ENCODE results near the gene AARSD1. TPM values are rescaled to one million over a fixed set of nuclear protein-coding genes. Genes with fewer than 3 reads are reported as not detected.

Gene AARSD1
- total and polyA plus RNA-seq, 2 experiments from 2014 or later, result 25.7 to 74.4 TPM

DNA sequence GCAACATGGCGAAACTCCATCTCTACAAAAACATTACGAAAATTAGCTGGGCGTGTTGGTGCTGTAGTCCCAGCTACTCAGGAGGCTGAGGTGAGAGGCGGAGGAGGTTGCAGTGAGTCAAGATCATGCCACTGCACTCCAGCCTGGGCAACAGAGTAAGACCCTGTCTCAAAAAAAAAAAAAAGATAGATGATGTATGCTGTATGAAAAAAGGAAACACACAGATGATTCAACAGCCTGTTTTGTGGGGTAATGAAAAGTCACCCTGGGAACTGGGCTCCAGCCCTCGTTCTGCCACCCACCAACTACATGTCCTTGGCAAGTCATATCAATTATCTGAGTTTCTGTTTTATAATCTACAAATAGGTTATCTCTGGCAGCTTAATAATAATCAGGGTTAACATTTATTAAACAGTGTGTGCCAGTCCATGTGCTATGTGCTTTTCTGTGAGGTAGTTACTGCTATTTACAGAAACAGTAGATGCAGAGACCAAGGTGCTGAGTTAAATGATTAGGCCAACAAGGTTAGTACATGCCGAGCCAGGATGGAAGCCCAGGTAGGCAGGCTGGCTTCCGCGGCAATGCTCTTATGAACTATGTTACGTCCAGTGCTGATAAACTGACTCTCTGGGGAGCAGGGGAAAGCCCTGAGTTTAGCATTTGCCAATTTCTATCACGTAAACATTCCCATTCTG is 62.6 kb downstream of the AARSD1 start (continued):
- TF ChIP-seq, protein P1, sequence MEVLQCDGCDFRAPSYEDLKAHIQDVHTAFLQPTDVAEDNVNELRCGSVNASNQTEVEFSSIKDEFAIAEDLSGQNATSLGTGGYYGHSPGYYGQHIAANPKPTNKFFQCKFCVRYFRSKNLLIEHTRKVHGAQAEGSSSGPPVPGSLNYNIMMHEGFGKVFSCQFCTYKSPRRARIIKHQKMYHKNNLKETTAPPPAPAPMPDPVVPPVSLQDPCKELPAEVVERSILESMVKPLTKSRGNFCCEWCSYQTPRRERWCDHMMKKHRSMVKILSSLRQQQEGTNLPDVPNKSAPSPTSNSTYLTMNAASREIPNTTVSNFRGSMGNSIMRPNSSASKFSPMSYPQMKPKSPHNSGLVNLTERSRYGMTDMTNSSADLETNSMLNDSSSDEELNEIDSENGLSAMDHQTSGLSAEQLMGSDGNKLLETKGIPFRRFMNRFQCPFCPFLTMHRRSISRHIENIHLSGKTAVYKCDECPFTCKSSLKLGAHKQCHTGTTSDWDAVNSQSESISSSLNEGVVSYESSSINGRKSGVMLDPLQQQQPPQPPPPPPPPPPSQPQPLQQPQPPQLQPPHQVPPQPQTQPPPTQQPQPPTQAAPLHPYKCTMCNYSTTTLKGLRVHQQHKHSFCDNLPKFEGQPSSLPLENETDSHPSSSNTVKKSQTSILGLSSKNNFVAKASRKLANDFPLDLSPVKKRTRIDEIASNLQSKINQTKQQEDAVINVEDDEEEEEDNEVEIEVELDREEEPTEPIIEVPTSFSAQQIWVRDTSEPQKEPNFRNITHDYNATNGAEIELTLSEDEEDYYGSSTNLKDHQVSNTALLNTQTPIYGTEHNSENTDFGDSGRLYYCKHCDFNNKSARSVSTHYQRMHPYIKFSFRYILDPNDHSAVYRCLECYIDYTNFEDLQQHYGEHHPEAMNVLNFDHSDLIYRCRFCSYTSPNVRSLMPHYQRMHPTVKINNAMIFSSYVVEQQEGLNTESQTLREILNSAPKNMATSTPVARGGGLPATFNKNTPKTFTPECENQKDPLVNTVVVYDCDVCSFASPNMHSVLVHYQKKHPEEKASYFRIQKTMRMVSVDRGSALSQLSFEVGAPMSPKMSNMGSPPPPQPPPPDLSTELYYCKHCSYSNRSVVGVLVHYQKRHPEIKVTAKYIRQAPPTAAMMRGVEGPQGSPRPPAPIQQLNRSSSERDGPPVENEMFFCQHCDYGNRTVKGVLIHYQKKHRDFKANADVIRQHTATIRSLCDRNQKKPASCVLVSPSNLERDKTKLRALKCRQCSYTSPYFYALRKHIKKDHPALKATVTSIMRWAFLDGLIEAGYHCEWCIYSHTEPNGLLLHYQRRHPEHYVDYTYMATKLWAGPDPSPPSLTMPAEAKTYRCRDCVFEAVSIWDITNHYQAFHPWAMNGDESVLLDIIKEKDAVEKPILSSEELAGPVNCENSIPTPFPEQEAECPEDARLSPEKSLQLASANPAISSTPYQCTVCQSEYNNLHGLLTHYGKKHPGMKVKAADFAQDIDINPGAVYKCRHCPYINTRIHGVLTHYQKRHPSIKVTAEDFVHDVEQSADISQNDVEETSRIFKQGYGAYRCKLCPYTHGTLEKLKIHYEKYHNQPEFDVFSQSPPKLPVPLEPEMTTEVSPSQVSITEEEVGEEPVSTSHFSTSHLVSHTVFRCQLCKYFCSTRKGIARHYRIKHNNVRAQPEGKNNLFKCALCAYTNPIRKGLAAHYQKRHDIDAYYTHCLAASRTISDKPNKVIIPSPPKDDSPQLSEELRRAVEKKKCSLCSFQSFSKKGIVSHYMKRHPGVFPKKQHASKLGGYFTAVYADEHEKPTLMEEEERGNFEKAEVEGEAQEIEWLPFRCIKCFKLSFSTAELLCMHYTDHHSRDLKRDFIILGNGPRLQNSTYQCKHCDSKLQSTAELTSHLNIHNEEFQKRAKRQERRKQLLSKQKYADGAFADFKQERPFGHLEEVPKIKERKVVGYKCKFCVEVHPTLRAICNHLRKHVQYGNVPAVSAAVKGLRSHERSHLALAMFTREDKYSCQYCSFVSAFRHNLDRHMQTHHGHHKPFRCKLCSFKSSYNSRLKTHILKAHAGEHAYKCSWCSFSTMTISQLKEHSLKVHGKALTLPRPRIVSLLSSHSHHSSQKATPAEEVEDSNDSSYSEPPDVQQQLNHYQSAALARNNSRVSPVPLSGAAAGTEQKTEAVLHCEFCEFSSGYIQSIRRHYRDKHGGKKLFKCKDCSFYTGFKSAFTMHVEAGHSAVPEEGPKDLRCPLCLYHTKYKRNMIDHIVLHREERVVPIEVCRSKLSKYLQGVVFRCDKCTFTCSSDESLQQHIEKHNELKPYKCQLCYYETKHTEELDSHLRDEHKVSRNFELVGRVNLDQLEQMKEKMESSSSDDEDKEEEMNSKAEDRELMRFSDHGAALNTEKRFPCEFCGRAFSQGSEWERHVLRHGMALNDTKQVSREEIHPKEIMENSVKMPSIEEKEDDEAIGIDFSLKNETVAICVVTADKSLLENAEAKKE (CRISPR knock-in tag; IDR thresholded peaks at IDR 0.05), result no peak
- no peak for TF ChIP-seq ZNF114 (CRISPR knock-in tag; IDR thresholded peaks at IDR 0.05)
- no peak for TF ChIP-seq NANOG (IDR thresholded peaks at IDR 0.05; ENCODE audit: borderline replicate concordance)
- TF ChIP-seq EZH2phosphoT487 (IDR thresholded peaks at IDR 0.05; ENCODE audit: unreplicated experiment), result no peak
- TF ChIP-seq EZH2 (IDR thresholded peaks at IDR 0.05; ENCODE audit: low read depth, unreplicated experiment), result no peak

Small RNA genes within 50 kb of the gene (small RNA-seq; reads per million reads assigned to genes)
- not detected for gene AARSD1 (ENCODE audit: low replicate concordance)
- gene RF00561 (ENCODE audit: low replicate concordance), result not detected

Other genes starting within 250 kb of the AARSD1 start
- 16.3 and 16.9 TPM in 2 replicates for gene EZH1, start 219.4 kb downstream of the AARSD1 start, total RNA-seq (2014; rRNA removed; shearing (Covaris generic))
- 17.5 and 18.0 TPM in 2 replicates for gene EZH1, start 219.4 kb downstream of the AARSD1 start, polyA plus RNA-seq (2016; fragmentation: Nextera tagmentation; extraction: Ambion mirVana)
- 2.6 and 8.8 TPM in 2 replicates for gene RAMP2, start 203.2 kb downstream of the AARSD1 start, total RNA-seq (2014; rRNA removed; shearing (Covaris generic))
- 28.3 and 29.5 TPM in 2 replicates for gene RAMP2, start 203.2 kb downstream of the AARSD1 start, polyA plus RNA-seq (2016; fragmentation: Nextera tagmentation; extraction: Ambion mirVana)
- 110 and 129 TPM in 2 replicates for gene VPS25, start 191.0 kb downstream of the AARSD1 start, total RNA-seq (2014; rRNA removed; shearing (Covaris generic))
- gene VPS25, start 191.0 kb downstream of the AARSD1 start, polyA plus RNA-seq (2016; fragmentation: Nextera tagmentation; extraction: Ambion mirVana), result 93.5 and 105 TPM in 2 replicates
- 0.10 and 0.54 TPM in 2 replicates for gene WNK4, start 183.8 kb downstream of the AARSD1 start, total RNA-seq (2014; rRNA removed; shearing (Covaris generic))
- gene WNK4, start 183.8 kb downstream of the AARSD1 start, polyA plus RNA-seq (2016; fragmentation: Nextera tagmentation; extraction: Ambion mirVana), result 0.65 and 0.83 TPM in 2 replicates
- gene COA3, start 165.8 kb downstream of the AARSD1 start, total RNA-seq (2014; rRNA removed; shearing (Covaris generic)), result 57.6 and 81.2 TPM in 2 replicates
- gene COA3, start 165.8 kb downstream of the AARSD1 start, polyA plus RNA-seq (2016; fragmentation: Nextera tagmentation; extraction: Ambion mirVana), result 123 and 138 TPM in 2 replicates
- gene CNTD1, start 165.6 kb downstream of the AARSD1 start, total RNA-seq (2014; rRNA removed; shearing (Covaris generic)), result not detected in 2 replicates
- 0.80 and 1.1 TPM in 2 replicates for gene CNTD1, start 165.6 kb downstream of the AARSD1 start, polyA plus RNA-seq (2016; fragmentation: Nextera tagmentation; extraction: Ambion mirVana)
- gene BECN1, start 140.2 kb downstream of the AARSD1 start, total RNA-seq (2014; rRNA removed; shearing (Covaris generic)), result 54.8 and 57.2 TPM in 2 replicates
- 35.5 and 41.8 TPM in 2 replicates for gene BECN1, start 140.2 kb downstream of the AARSD1 start, polyA plus RNA-seq (2016; fragmentation: Nextera tagmentation; extraction: Ambion mirVana)
- 178 and 201 TPM in 2 replicates for gene PSME3, start 131.1 kb downstream of the AARSD1 start, total RNA-seq (2014; rRNA removed; shearing (Covaris generic))
- gene PSME3, start 131.1 kb downstream of the AARSD1 start, polyA plus RNA-seq (2016; fragmentation: Nextera tagmentation; extraction: Ambion mirVana), result 85.2 and 93.5 TPM in 2 replicates
- 5.7 and 5.8 TPM in 2 replicates for gene AOC2, start 119.9 kb downstream of the AARSD1 start, total RNA-seq (2014; rRNA removed; shearing (Covaris generic))
- gene AOC2, start 119.9 kb downstream of the AARSD1 start, polyA plus RNA-seq (2016; fragmentation: Nextera tagmentation; extraction: Ambion mirVana), result 2.0 and 2.1 TPM in 2 replicates
- 1.4 and 1.6 TPM in 2 replicates for gene AOC3, start 113.3 kb downstream of the AARSD1 start, total RNA-seq (2014; rRNA removed; shearing (Covaris generic))
- gene AOC3, start 113.3 kb downstream of the AARSD1 start, polyA plus RNA-seq (2016; fragmentation: Nextera tagmentation; extraction: Ambion mirVana), result 1.7 and 2.6 TPM in 2 replicates
- not detected in 2 replicates for gene G6PC1, start 63.7 kb downstream of the AARSD1 start, total RNA-seq (2014; rRNA removed; shearing (Covaris generic))
- gene G6PC1, start 63.7 kb downstream of the AARSD1 start, polyA plus RNA-seq (2016; fragmentation: Nextera tagmentation; extraction: Ambion mirVana), result not detected in 2 replicates
- gene PTGES3L, start 15.6 kb upstream of the AARSD1 start, total RNA-seq (2014; rRNA removed; shearing (Covaris generic)), result 2.3 and 7.7 TPM in 2 replicates
- 2.0 and 2.5 TPM in 2 replicates for gene PTGES3L, start 15.6 kb upstream of the AARSD1 start, polyA plus RNA-seq (2016; fragmentation: Nextera tagmentation; extraction: Ambion mirVana)
- 11.1 and 11.9 TPM in 2 replicates for gene RUNDC1, start 16.1 kb upstream of the AARSD1 start, total RNA-seq (2014; rRNA removed; shearing (Covaris generic))
- 6.1 and 6.9 TPM in 2 replicates for gene RUNDC1, start 16.1 kb upstream of the AARSD1 start, polyA plus RNA-seq (2016; fragmentation: Nextera tagmentation; extraction: Ambion mirVana)
- 1,307 and 1,784 TPM in 2 replicates for gene RPL27, start 34.0 kb upstream of the AARSD1 start, total RNA-seq (2014; rRNA removed; shearing (Covaris generic))
- 2,722 and 2,793 TPM in 2 replicates for gene RPL27, start 34.0 kb upstream of the AARSD1 start, polyA plus RNA-seq (2016; fragmentation: Nextera tagmentation; extraction: Ambion mirVana)
- 2.3 and 3.3 TPM in 2 replicates for gene IFI35, start 42.3 kb upstream of the AARSD1 start, total RNA-seq (2014; rRNA removed; shearing (Covaris generic))
- 1.5 and 1.8 TPM in 2 replicates for gene IFI35, start 42.3 kb upstream of the AARSD1 start, polyA plus RNA-seq (2016; fragmentation: Nextera tagmentation; extraction: Ambion mirVana)
- 227 and 300 TPM in 2 replicates for gene VAT1, start 57.9 kb upstream of the AARSD1 start, total RNA-seq (2014; rRNA removed; shearing (Covaris generic))
- gene VAT1, start 57.9 kb upstream of the AARSD1 start, polyA plus RNA-seq (2016; fragmentation: Nextera tagmentation; extraction: Ambion mirVana), result 233 and 267 TPM in 2 replicates
- gene RND2, start 60.8 kb upstream of the AARSD1 start, total RNA-seq (2014; rRNA removed; shearing (Covaris generic)), result 20.8 and 22.9 TPM in 2 replicates
- 18.5 and 20.4 TPM in 2 replicates for gene RND2, start 60.8 kb upstream of the AARSD1 start, polyA plus RNA-seq (2016; fragmentation: Nextera tagmentation; extraction: Ambion mirVana)
- gene BRCA1, start 160.9 kb upstream of the AARSD1 start, total RNA-seq (2014; rRNA removed; shearing (Covaris generic)), result 31.9 and 45.9 TPM in 2 replicates
- 37.8 and 43.2 TPM in 2 replicates for gene BRCA1, start 160.9 kb upstream of the AARSD1 start, polyA plus RNA-seq (2016; fragmentation: Nextera tagmentation; extraction: Ambion mirVana)
- 32.3 and 36.8 TPM in 2 replicates for gene NBR1, start 206.8 kb upstream of the AARSD1 start, total RNA-seq (2014; rRNA removed; shearing (Covaris generic))
- gene NBR1, start 206.8 kb upstream of the AARSD1 start, polyA plus RNA-seq (2016; fragmentation: Nextera tagmentation; extraction: Ambion mirVana), result 10.1 and 12.6 TPM in 2 replicates
- 0.78 and 1.5 TPM in 2 replicates for gene TMEM106A, start 247.4 kb upstream of the AARSD1 start, total RNA-seq (2014; rRNA removed; shearing (Covaris generic))
- gene TMEM106A, start 247.4 kb upstream of the AARSD1 start, polyA plus RNA-seq (2016; fragmentation: Nextera tagmentation; extraction: Ambion mirVana), result 1.1 and 2.4 TPM in 2 replicates

Measured in GM23338 (cell line).